HG03378 (cell line): Measurements from ENCODE around the gene S100B.
A peak's percentile ranks its signal among the peaks of the same experiment; 100 is the strongest.

Source experiments
- ATAC-seq: cut with Tn5 transposase; IDR thresholded peaks from one replicate; pipeline ENCODE4 v1.9.1; 2021; ENCODE audit warnings: mild to moderate bottlenecking, moderate library complexity; ENCODE audit not compliant: unreplicated experiment

S100B gene

GRCh38 chr21:46628868-46629267, 24.0 kb upstream of the S100B start:
- ATAC-seq = no peak

GRCh38 chr21:46627726-46628125, 22.8 kb upstream of the S100B start:
- no peak for ATAC-seq

- ATAC-seq = no peak
Measured at GRCh38 chr21:46626975-46627501, 22.2 kb upstream of the S100B start.

GRCh38 chr21:46626536-46626935, 21.7 kb upstream of the S100B start:
- ATAC-seq = no peak

- no peak for ATAC-seq
Measured at GRCh38 chr21:46625759-46626158, 20.9 kb upstream of the S100B start.

GRCh38 chr21:46624050-46624449, 19.2 kb upstream of the S100B start:
- no peak for ATAC-seq

GRCh38 chr21:46622226-46622625, 17.3 kb upstream of the S100B start:
- ATAC-seq = no peak

- no peak for ATAC-seq
Measured at GRCh38 chr21:46621457-46622182, 16.7 kb upstream of the S100B start.

- ATAC-seq = no peak
Measured at GRCh38 chr21:46620846-46621245, 16.0 kb upstream of the S100B start.

- no peak for ATAC-seq
Measured at GRCh38 chr21:46619846-46620245, 15.0 kb upstream of the S100B start.

GRCh38 chr21:46618738-46619379, 14.0 kb upstream of the S100B start:
- no peak for ATAC-seq

GRCh38 chr21:46617267-46618051, 12.6 kb upstream of the S100B start:
- ATAC-seq = no peak

GRCh38 chr21:46616656-46617055, 11.8 kb upstream of the S100B start:
- ATAC-seq = no peak

- no peak for ATAC-seq
Measured at GRCh38 chr21:46616050-46616449, 11.2 kb upstream of the S100B start.

- ATAC-seq = no peak
Measured at GRCh38 chr21:46613391-46613790, 8.5 kb upstream of the S100B start.

- no peak for ATAC-seq
Measured at GRCh38 chr21:46610018-46610701, 5.3 kb upstream of the S100B start.

- no peak for ATAC-seq
Measured at GRCh38 chr21:46608672-46609111, 3.8 kb upstream of the S100B start.

- ATAC-seq = no peak
Measured at GRCh38 chr21:46607636-46608035, 2.8 kb upstream of the S100B start.

- ATAC-seq = peak; percentile 8
Measured at GRCh38 chr21:46606427-46606813, 1.5 kb upstream of the S100B start.

- ATAC-seq = peak; percentile 47
Measured at GRCh38 chr21:46605767-46606426, 1.0 kb upstream of the S100B start.
